Measurements from ENCODE around the gene OPN4. TPM values are rescaled to one million over a fixed set of nuclear protein-coding genes. Genes with fewer than 3 reads are reported as not detected.

OPN4 gene
- total and polyA plus RNA-seq, 2 donors (not counting 3 experiments of a cell fraction or from before 2014, with no cell fraction given) = not detected

GRCh38 chr10:86662186-86663045 is 8.1 kb downstream of the OPN4 start:
- TF ChIP-seq POLR2AphosphoS5 (IDR thresholded peaks at IDR 0.05; ENCODE audit: insufficient read depth, low read depth, low read length) = no peak
- no peak for TF ChIP-seq CTCF (IDR thresholded peaks at IDR 0.05; ENCODE audit: extremely low read depth in 1 of 2, insufficient read depth in 1 of 2, low read depth in 1 of 2, low read length in 2 of 2)
- no peak for TF ChIP-seq MAX (IDR thresholded peaks at IDR 0.05; ENCODE audit: insufficient read depth, insufficient read length)
- no peak for TF ChIP-seq GATA2 (IDR thresholded peaks at IDR 0.05; ENCODE audit: insufficient read depth, insufficient read length, low read depth, low read length)
- TF ChIP-seq JUN (IDR thresholded peaks at IDR 0.05; ENCODE audit: borderline replicate concordance, insufficient read depth, insufficient read length, low read depth) = no peak
- no peak for TF ChIP-seq EZH2 (IDR thresholded peaks at IDR 0.05; ENCODE audit: borderline replicate concordance, low read depth, low read length, severe bottlenecking)
- TF ChIP-seq MYC (IDR thresholded peaks at IDR 0.05; ENCODE audit: low read depth, low read length) = no peak
- TF ChIP-seq FOS (IDR thresholded peaks at IDR 0.05; ENCODE audit: borderline replicate concordance, insufficient read depth, low read length) = no peak
- TF ChIP-seq POLR2A (IDR thresholded peaks at IDR 0.05; ENCODE audit: low read depth, low read length) = no peak
- dilution Hi-C loops (cut with MboI; ENCODE audit: extremely low pct_ligation_motif_present, low sequenced_read_pairs) (no loop called here), intact Hi-C loops (cut with micrococcal nuclease) (no loop called here)
- H3K4me2 ChIP-seq (ENCODE audit: insufficient read depth, low read length) = no peak overlapping the region
- ChIA-PET CTCF (interaction anchor here (1.2 kb wide), 1 partner anchor 23 kb away, joined by 3 read pairs; no protein-coding TSS in a partner anchor), POLR2A (no interaction called here)
- no peak overlapping the region for H3K27ac ChIP-seq (ENCODE audit: insufficient read depth, low read depth, low read length)
- no peaks in the 10 kb centered on the region for H3K9me3 ChIP-seq (replicated peaks; ENCODE audit: control insufficient read depth, insufficient read depth, low read length)
- H4K20me1 ChIP-seq (replicated peaks; ENCODE audit: control insufficient read depth, extremely low read depth, insufficient read depth, low read length) = no peaks in the 10 kb centered on the region
- no peak overlapping the region for H3K4me3 ChIP-seq (replicated peaks in 1 of 3; ENCODE audit: insufficient read depth in 1 of 3, low read depth in 1 of 3, low read length in 3 of 3)
- no TSS peak for BruUV-seq (replicated peaks)
- no peaks in the 10 kb centered on the region for H3K36me3 ChIP-seq (ENCODE audit: control insufficient read depth in 2 of 2, extremely low read depth in 1 of 2, insufficient read depth in 2 of 2, low read length in 2 of 2)
- no peak overlapping the region for H3K9ac ChIP-seq (replicated peaks; ENCODE audit: extremely low read depth, insufficient read depth, low read length)
- DNase-seq (ENCODE audit: low read depth, low spot score) = no peak
- H3K4me1 ChIP-seq (ENCODE audit: control insufficient read depth, extremely low read depth, insufficient read depth, low read length) = no peaks in the 10 kb centered on the region
- H2AFZ ChIP-seq (ENCODE audit: low read depth, low read length) = no peak overlapping the region
- no peaks in the 10 kb centered on the region for H3K27me3 ChIP-seq (ENCODE audit: control insufficient read depth in 2 of 2, insufficient read depth in 2 of 2, low read length in 2 of 2)
- H3K9me1 ChIP-seq (replicated peaks; ENCODE audit: control insufficient read depth, extremely low read depth, insufficient read depth, low read length) = no peaks in the 10 kb centered on the region
- no peak for FAIRE-seq
- no peaks in the 10 kb centered on the region for H3K79me2 ChIP-seq (ENCODE audit: control insufficient read depth, insufficient read depth, low read length)

All from endothelial cell of umbilical vein (primary cell).